GM12801 (cell line): ENCODE data around the gene PRR29.
A peak's percentile ranks its signal among the peaks of the same experiment; 100 is the strongest.

Experiments
- CTCF ChIP-seq: IDR thresholded peaks from one replicate; pipeline ENCODE4 v1.5.1; 2011; ENCODE audit warnings: control low read depth; ENCODE audit not compliant: insufficient read length; ENCODE audit errors: extremely low read depth

The PRR29 gene

DNA sequence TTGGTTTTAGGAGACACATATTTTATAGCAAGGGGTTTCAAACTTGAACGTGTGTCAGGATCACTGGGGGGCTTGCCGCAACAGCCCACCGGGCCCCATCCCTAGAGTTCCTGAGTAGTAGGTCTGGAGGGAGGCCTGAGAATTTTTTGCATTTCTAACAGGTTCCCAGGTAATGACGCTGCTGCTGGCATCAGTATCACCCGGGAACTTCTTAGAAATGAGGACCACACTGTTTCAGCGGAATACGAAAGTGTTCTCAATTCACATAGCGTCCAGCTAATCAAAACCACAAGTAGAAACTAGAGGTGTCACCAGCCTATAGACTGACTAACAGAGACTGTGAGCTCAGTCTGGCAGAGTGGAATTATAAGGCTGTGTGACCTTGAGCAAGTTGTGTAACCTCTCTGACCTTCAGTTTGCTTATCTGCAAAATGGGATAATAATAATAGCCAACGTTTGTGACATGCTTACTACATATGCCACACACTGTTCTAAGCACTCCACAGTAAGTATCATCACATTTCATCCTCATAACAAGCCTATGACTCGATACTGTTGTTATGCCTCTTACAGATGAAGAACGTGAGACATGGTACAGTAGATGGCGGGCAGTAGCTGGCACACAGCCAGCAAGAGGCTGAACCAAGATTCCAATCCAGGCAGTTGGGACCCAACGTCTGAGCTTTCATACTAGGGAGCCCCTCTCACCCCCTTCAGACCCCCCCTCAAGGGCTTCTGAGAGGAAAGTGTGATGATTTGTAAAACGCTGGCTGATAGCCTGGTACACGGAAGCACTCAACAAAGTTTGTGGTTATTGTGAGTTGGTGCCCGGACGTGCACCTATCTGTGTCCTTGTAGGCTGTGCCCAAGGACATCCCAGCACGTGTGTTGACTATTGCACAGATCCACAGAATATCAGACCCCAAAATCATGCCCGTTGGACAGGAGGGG, 26.9 kb downstream of the PRR29 start:
- TF ChIP-seq CTCF: no peak

DNA sequence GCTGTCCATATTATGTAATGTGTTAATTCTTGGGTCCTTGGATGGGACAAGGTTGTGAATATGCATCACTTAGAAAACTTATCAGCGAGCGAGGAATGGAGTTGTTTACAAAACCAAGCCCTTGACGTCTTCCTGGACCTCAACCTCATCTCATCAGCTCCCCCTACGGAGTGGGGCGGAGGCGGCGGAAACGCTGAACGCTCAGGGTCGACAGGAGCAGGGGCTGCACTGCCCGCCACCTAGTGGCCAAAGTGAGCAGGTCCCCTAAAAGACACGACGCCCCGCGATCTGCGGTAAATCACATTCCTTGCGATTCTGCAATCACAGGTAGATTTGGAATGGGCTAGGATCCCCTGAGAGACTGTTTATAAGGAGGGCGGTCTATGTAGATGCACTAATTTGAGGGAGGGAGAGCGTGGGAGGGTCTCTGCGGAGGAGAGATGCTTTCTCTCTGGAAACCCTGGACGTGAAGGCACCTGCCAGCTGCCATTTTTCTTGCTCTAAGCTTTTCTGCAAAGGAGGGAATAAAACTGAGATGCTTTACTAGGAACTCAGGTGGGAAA, 27.7 kb downstream of the PRR29 start:
- TF ChIP-seq CTCF: peak; percentile 92

DNA sequence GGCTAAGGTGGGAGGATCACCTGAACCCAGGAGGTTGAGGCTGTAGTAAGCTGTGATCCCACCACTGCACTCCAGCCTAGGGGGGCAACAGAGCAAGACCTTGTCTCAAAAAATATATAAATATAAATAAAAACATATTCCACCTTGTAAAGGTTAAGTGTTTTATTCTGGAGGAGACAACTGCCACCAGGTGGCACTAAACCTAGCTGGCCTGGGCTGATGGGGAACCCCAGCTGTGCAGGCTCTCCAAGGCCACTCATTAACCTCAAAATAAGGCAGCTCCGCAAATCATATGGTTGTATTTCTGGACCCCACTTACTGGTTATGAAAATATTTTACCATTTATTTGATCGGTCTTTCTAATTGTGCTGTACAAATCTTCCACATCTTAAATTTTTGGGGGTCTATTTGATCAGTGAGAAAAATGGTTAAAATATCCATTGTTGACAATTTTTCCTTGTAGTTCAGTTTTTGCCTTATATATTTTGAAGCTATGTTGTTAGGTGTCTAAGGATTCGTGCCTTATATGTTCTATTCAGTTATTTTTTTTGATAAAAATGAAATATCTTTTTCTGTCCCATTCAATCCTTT, 30.8 kb downstream of the PRR29 start:
- TF ChIP-seq CTCF: no peak

DNA sequence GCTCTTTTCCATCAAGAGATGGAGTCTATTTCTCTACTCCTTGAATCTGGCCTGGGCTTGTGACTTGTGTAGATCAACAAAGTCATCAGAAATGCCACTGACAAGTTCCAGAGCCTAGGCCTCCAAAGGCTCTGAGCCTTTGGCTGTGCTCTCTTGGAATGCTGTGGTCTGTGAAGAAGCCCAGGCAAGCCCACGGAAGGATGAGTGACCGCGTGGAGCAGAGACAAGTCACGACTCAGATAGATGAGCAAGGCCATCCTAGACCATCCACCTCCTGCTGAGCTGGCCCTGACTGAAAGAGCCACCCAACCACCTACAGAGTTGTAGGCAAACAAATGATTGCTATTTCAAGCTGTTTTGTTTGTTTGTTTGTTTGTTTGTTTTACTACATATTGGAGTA, 33.9 kb downstream of the PRR29 start:
- TF ChIP-seq CTCF: no peak

- no peak for TF ChIP-seq CTCF
Observed at GRCh38 chr17:64036198-64036922, 38.2 kb downstream of the PRR29 start.

GRCh38 chr17:64037180-64037579, 39.0 kb downstream of the PRR29 start:
- no peak for TF ChIP-seq CTCF

GRCh38 chr17:64037802-64038201, 39.7 kb downstream of the PRR29 start:
- no peak for TF ChIP-seq CTCF
